ENCODE results near the gene PIEZO2.

The PIEZO2 gene

DNA sequence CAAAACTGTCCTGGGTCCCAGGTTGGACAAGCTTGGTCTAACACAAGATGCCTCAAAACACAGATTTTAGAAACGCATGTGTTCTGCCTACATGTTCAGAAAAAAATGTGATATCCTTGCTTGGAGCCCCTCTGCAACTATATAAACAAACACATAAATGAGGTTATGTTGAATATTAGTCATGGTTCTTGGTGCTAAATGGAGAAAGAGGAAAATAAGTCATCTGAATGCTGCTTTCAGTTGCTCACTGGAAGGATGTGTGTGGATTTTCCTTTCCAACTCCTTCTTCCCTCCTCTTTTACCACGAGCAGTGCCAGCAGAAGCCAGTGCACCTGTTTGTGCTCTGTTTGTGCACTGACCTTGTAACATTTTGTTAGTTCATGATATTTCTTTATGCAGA lies 85.3 kb downstream of the PIEZO2 start:
- ATAC-seq (no peak), DNase-seq (no peak)

DNA sequence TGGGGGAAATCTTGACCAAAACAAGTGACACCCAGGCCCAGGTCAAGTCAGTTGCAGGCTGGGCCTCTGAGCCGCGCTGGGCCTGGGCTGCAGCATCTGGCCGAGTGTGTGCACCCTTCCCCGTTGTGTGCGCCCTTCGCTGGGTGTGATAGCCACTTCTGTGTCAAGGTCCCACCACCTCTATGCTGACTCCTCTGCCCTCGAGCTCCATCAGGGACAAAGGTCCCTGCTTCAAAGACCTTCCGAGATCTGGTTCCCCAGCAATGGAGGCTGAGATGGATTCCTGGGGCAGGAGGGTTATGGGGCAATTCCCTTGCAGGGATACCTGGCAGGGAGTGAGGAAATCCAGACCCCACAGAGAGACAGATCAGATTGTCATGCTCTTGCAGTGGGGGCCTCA lies 93.6 kb downstream of the PIEZO2 start:
- DNase-seq (no peak), ATAC-seq (no peak)

DNA sequence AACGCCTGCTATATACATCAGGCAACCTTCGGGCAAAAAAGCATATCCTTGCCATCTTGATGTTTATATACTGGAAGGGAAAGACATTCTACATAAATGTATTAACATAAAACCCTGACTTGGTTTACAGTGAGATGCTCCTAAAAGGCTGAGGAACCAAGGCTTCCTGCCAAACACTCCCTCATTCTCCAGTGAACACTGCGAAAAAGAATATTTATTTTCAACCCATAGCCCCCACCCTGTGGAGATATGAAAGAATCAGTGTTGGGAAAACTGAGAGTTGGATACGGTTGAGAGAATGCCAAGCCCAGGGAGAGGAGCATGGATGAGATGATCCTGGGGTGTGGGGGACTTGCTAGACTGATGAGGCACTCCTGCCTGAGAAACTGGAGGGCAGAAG lies 94.9 kb downstream of the PIEZO2 start:
- no peak for ATAC-seq
- DNase-seq: no peak

DNA sequence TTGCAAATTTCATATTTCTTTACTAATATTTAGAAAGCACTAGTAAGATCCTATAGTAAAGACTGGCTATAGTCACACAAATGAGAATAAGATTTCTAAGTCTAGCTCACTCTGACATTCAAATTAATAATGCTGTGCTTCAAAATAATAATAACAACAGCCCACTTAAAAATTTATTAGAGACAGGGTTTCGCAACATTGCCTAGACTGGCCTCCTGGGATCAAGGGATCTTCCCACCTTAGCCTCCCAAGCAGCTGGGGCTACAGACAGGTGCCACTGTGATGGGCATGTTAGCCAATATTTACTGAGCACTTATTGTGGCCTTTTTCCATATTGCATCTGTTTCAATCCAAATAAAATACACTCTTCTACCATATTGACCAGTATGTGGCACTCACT lies 96.1 kb downstream of the PIEZO2 start:
- ATAC-seq: no peak
- DNase-seq: no peak

DNA sequence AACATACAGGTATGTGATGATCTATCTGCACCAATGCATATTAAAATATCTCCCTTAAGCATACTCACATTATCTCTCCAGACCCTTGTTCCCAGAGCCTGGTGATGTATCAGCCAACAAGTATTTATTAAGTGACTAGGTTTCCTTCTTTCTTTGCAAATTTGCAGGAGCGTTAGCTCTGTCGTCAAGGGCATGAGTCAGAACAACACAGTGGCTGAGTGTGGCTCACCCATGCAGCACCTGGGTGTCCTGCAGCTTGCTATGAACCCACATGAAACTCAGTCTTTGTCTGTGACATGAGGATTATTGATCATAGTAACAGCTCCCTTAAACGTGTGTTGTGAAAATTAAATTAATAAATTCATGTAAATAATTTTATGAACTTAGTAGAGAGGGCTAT lies 96.6 kb downstream of the PIEZO2 start:
- ATAC-seq (no peak), DNase-seq (no peak)

DNA sequence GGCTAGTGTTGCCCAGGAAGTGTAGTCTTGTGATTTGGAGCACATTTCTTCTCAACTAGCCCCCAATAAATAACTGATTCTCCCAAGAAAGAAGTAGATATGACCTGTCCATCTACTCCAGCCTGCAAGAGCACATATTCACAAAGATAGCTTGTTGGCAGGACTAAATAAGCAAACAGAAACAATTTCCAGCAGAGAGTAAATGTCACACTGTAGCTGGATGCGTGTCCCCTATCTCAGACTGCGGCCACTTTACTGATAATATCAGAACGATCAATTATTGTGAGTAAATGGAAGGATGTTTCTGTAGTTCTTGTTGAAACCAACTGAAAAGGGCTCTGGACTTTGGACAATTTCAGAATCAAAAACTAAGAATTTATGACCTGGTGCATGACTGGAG lies 97.9 kb downstream of the PIEZO2 start:
- no peak for DNase-seq

DNA sequence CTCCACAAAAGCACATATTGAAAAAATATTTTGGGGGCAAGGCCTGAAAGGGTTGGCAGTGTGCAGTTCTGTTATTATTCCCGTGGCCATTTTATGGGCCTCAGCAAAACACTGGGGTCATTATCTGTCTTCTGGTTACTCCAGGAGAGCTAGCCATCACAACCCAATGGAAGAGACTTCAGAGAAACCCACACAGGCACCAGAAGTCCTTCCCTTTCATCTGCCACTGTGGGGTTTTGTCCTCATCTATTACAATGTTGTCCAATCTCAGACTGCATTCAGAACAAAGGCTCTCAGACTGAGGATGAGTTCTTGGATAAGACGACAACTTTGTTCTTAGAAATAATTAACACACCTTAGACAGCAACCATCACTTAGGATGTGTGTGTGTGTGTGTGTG lies 98.4 kb downstream of the PIEZO2 start:
- ATAC-seq (no peak), DNase-seq (no peak)

More for the DNA sequence above, 97.9 kb downstream of the PIEZO2 start:
- ATAC-seq: no peak

DNA sequence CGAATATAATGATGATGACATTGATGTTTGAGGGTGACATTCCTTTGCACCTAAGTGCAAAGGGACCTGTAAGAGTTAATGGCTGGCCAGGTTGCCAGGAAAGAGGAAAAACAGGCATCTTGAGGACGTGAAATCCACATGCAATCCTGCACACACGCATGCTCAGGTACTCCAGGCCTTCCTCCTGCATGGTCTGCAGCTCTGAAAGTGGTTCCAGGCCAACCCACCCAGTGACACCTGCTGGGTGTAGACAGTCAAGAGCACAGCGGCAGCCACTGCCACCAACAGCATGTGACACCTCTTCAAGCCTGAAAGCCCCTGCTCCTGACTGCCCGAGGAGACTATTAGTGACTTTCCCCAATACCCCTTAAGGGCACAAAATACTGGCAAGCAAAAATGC lies 101.6 kb downstream of the PIEZO2 start:
- no peak for ATAC-seq

DNA sequence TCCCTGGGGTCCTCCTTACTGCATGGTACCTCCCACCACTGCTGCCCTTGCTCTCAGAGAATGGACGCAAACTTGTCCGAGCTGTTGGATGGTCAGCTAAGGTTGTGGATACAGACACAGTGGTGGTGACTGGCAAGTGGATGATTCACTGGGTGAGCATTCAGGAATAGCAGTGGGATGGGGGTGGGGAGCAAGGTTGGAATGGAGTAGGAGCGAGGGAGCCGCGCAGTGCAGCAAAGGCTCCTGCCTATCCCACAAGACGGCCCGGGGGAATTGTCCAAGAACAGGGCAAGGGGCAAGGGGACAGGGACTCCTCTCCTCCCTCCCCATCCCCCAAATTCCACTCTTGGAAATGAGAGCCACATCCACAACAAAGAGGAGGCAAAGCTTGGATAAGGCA lies 102.2 kb downstream of the PIEZO2 start:
- DNase-seq (no peak), ATAC-seq (no peak)

More for the DNA sequence above, 101.6 kb downstream of the PIEZO2 start:
- DNase-seq: no peak

DNA sequence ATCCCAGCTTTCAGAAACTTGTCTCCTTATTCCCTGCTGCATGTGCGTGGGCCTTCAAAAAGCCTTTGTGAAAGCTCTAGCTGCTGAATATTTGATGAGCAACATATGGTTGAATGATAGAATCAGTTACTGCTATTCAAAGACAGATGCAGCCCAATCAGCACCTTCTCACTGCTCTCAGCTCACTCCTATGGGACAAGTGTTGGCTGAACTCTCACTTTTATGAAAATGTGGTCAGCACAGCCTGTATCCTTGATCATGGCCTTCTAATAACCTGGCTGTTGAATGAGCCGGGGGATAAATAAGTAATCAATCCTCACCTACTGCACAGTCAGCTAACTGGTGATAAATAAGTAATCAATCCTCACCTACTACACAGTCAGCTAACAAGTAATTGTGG lies 103.2 kb downstream of the PIEZO2 start:
- ATAC-seq: no peak

DNA sequence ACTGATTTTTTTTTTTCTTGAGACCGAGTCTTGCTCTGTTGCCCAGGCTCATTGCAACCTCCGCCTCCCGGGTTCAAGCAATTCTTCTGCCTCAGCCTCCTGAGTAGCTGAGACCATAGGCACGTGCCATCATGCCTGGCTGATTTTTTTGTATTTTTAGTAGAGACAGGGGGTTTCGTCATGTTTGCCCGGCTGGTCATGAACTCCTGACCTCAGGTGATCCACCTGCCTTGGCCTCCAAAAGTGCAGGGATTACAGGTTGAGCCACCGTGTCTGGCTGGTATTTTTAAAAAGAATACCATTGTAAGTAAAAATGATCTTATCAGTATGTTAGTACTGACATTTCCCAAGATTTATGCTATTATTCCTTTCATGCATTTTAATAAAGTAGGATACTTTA lies 105.7 kb downstream of the PIEZO2 start:
- no peak for DNase-seq
- ATAC-seq: no peak

More for the DNA sequence above, 103.2 kb downstream of the PIEZO2 start:
- no peak for DNase-seq

DNA sequence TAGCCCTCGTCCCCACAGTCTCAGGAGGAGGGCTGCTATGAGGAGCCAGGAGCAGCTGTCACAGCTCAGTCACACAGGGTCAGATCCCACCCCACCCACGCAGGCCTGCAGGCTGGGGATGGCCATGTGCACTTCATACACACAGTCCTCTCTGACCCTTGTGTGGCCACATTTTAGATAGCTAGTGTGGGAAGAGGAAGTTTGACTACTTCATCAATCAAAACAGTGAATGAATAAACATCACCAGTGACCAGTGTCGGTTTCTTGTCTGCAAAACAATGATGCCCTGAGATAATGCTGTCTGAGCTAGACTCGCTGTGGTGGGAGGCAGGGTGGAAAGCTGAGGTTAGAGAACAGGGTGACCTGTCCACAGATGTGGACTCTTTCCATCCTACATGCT lies 107.1 kb downstream of the PIEZO2 start:
- ATAC-seq: no peak
- no peak for DNase-seq

DNA sequence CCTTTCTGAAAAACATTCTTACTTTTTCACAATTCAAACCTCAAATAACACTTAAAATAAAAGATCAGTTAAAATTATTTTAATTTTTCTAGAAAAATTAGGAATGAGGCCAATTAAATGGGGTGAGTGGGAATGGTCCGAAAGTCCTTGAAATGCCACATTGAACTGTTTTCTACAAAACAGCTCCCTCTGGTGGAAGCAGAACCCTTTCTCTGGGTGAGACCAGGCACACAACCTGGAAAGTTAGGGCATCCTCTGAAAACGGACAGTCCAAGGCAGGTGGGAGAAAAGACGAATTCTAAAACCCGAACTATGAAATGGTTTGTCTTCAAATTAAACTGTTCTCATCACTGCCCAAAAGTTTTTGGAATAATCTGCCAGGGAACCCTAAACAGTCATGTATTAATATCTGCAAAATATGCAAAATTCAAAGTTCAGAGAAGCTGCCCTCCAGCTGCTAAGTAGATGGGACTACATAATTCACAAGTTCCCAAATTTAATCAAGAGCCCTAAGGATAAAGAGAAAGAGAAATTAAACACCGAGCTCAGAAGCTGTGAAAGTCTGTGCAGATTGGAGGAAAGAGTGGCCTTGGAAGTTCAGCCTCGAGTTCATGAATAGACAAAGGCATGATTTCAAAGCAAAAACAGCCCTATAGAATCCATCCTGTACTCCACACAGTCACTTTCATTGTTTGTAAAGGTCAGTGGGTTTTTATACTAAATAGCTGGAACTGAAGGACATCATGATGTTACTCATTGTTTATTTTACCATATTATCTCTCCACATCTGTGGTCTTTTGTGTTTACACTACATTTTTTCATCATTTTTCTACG lies 108.3 kb downstream of the PIEZO2 start:
- DNase-seq: peak; percentile 11
- no peak for ATAC-seq

DNA sequence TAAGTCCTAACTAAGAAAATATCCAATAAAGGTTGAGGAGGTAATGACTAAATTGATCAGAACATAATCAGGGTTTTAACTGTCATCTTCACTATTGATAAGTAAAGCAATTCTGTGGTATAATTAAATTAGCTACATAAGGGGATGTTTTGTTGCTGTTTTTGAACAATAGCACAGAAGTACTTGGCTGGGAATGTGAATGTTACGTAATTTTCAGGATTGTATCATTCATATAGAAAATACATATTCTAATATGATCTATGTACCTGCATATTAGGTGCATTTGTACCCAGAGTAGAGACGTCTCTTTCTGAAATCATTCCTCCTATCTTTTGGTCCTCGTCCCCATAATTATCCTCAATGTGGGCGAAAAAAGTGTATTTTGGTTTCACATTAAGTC lies 109.0 kb downstream of the PIEZO2 start:
- no peak for DNase-seq
- no peak for ATAC-seq

DNA sequence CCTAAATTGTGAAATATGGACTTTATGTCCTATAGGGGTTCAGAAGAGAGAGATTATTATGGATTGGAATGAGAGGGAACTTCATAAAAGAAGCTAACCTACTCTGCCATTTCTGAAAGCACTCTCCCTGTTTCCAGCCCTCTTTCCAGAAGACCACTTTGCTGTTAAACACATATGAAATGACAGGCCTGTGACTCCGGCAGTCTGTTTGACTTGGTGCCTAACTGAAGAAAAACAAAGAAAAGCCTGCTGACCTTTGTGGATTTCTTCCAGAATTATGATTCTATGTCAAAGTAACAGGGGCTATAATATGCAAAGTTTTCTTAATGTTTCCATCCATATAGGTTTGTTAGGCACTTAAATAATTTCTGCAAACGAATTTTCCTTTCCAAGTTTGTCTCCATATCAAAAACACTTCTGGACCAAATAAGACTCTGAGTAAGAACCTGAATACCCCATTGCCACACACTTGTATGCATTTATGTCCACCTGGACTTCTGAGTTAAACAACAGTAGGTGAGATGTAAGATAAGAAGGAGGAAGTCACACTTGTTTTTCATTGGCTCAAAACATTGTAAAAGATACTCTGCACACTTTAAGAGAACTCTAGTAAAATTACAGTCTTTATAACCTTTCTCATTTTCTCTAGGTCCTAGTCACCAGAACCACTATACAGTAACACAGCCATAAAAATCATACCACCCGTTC lies 111.7 kb downstream of the PIEZO2 start:
- DNase-seq (no peak), ATAC-seq (no peak)

DNA sequence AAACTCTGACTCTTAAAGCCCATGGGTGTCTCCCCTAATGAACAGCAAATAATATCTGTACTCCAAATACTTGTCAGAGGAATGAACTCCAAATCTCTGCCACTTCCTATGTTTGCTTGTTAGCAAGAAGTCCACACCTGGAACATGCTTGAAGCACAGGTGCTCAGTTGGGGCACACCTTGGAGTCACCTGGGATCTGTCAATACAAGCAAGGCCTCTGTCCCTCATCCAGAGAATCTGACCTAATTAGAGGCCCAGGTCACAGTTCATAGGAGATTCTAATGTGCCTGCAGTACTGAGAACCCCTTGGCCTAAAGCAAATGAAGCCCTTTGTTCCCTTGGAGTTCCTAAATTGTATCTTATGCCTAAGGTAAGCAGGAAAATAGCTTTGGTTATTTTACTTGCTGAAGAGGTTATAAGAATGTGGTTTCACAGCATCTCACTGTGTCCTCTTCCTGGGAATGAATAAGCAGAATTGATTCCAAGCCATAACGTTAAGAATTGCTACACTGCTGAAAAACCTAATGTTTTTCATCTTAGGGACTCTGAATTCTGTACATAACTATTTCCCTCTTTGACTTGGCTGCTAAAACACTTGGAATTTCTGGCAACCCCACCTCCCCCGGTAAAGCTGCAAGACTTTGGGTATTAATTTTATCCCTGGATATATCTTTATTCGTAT lies 113.4 kb downstream of the PIEZO2 start:
- no peak for DNase-seq
- ATAC-seq: no peak

DNA sequence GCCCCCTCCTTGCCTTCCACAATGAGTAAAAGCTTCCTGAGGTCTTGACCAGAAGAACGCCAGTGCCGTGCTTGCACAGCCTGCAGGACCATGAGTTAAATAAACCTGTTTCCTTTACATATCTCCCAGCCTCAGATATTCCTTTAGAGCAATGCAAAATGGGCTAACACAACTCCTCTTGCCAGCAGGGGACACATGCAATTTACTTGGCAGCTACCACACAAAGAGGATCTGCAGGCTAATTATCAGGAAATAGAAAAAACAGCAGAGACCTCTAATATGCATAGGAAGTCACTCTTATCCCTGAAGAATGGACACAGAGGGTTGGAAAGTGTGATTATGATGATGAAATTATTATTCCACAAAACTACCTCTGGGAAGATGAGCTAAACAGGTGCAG lies 114.0 kb downstream of the PIEZO2 start:
- ATAC-seq (no peak), DNase-seq (no peak)

DNA sequence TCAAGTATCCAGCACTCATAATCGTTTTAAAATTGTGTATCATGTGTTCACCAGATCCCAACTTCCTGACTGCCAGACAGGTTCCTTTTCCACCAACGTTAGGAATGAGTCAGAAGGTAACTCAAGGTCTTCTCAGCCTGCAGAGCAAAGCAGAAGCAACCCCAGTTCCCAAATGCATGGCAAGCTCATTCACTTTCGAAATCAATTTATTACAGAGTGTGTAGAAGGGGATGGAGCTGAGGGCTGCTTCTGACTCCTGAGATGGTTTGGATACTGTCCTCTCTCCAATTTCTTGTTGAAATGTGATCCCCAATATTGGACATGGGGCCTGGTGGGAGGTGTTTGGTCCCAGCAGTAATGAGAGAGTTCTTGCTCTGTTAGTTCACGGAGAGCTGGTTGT lies 114.5 kb downstream of the PIEZO2 start:
- DNase-seq (no peak), ATAC-seq (no peak)

DNA sequence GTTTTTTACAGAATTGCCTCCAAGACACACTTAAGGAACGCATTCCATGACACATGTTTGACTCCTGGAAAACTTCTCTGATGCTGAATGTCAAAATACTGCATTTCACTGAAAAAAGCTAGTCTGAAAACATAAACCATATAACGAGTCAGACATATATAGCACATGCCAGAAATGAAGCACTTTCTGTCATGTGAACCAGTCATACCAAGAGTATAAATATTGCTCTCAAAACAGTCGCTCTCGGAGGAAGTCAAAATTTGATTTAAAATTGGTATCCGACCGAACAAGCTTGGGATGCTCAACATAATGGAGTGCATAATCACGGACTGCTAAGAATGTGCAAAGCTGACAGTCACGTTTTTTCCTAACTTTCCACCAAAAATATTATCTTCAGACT lies 115.9 kb downstream of the PIEZO2 start:
- DNase-seq: no peak
- ATAC-seq: no peak

DNA sequence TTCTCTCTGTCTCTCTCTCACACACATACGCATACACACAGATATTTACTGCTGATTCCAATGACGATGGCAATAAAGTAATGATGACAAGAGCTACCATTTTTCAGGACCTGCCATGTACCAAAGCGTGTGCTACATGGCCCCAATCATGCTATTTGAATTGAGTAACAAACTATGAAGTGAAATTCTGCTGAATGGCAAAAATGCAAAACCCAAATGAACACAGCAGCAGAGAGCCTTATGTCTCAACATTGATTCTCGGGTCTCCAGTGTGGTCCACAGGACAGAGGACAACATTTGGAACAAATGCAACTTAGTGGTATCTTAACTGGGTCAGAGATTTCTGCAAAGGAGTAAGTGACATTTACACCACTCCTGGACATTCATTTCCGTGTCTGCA lies 117.4 kb downstream of the PIEZO2 start:
- ATAC-seq (no peak), DNase-seq (no peak)

DNA sequence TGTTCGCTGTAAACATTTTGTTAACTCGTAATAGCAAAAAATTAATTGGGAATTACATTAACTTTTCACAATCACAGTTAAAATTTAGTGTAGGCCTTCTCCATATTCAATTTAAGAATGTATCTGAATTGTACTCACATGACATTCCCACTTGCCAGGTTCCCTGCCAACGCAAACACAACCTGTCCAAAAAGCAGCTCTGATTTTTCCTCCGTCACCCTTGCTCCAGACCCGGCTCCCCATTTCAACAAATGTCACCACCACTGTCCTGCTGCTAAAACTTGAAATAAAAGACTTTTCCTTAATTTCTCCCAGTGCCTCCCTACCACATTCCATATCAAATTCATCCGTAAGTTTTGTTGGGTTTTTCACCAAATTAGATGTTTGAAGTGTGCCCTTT lies 120.3 kb downstream of the PIEZO2 start:
- ATAC-seq (no peak), DNase-seq (no peak)

DNA sequence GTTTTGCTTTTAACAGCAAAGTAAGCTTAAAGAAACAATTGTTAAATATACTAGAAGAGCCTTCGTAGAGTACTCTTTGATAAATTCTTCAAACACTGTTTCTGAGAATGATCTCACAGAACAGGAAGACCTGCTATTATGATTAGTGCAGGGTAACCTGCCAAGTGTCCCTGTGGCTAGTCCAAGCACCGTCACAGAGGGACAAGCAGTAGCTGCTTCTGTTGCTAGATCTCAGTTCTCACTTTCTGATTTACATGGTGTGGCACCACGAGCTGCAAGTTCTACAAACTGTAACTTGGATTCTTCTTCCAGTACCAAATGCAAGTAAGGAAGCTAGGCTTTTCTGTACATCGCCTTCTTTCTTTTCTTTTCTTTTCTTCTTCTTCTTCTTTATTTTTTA lies 121.5 kb downstream of the PIEZO2 start:
- DNase-seq: no peak
- no peak for ATAC-seq

DNA sequence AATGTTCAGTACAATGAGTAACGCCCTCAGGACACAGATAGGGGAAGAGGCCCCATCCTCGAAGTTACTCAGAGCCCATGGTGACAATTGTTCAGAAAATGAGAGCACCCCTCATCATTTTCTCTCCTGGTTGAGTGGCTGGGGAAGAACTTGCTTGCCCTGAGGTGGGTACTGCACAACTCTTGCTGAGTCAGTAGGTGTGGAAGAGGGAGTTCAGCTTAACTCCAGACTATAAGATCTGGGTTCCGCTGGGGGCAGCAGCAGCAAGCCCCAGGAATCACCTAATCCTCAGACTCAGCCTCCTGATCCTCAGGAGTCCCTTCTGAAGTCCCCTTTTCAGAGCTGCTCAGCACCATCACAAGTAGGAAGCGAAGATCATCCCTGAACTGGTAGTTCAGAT lies 123.7 kb downstream of the PIEZO2 start:
- DNase-seq (no peak), ATAC-seq (no peak)
